WERI-Rb-1 (cell line): ENCODE results near the gene FTO.

ENCODE experiments used
- DNase-seq: peaks from one replicate; pipeline ENCODE4 v3.0.0-alpha.2; 2020
- H3K27ac ChIP-seq: fragments of 250-450 bp; sonication (Bioruptor Pico); 2 replicates; pipeline ENCODE4 v1.5.1; 2020; ENCODE audit warnings: mild to moderate bottlenecking, moderate library complexity
- H3K27me3 ChIP-seq: fragments of 250-450 bp; sonication (Bioruptor Pico); 2 replicates; pipeline ENCODE4 v1.5.1; 2021; ENCODE audit warnings: mild to moderate bottlenecking, low read depth, moderate library complexity; ENCODE audit not compliant: insufficient read depth, severe bottlenecking
- H3K36me3 ChIP-seq: fragments of 250-450 bp; sonication (Bioruptor Pico); 2 replicates; pipeline ENCODE4 v1.5.1; 2020; ENCODE audit warnings: mild to moderate bottlenecking, moderate library complexity
- H3K4me3 ChIP-seq: 2 replicates; pipeline ENCODE4 v1.5.1; 2011; ENCODE audit warnings: low read depth, mild to moderate bottlenecking, control low read depth, low read length
- H3K9me3 ChIP-seq: fragments of 250-450 bp; sonication (Bioruptor Pico); 2 replicates; pipeline ENCODE4 v1.5.1; 2021; ENCODE audit warnings: mild to moderate bottlenecking, moderate library complexity; ENCODE audit not compliant: severe bottlenecking
- TF ChIP-seq, protein P1 (sequence below): IDR thresholded peaks from 2 replicates; pipeline ENCODE4 v1.5.1; 2011; ENCODE audit warnings: low read depth, mild to moderate bottlenecking, control low read depth, inconsistent platforms, low read length

The FTO gene

DNA sequence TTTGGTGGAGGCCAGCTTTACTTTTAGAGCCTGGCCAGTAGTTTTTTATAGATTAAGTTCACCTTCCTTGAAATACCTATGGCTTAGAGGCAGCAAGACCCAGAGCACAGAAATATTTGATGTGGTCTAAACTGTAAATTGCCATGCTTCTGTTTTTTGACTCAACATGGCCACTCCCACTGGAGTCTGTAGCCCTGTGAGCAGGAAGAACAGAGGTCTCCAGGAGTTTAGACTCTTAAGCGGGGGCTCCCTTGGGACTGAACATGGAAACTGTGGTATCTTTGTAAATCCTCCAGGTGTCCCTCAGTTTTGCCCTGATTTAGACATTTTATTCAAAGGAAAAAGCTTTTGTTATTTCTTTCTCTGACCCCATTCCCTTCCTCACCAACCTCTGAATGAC, 145.6 kb downstream of the FTO start:
- Histone ChIP-seq H3K27me3 (no peaks in the 10 kb centered on the region), H3K27ac (no peak overlapping the region), H3K4me3 (no peak overlapping the region), H3K9me3 (peaks cover 2% of the 10 kb centered on the region), H3K36me3 (no peaks in the 10 kb centered on the region; the same call in 1 of the 2 replicates)
- TF ChIP-seq, protein P1, sequence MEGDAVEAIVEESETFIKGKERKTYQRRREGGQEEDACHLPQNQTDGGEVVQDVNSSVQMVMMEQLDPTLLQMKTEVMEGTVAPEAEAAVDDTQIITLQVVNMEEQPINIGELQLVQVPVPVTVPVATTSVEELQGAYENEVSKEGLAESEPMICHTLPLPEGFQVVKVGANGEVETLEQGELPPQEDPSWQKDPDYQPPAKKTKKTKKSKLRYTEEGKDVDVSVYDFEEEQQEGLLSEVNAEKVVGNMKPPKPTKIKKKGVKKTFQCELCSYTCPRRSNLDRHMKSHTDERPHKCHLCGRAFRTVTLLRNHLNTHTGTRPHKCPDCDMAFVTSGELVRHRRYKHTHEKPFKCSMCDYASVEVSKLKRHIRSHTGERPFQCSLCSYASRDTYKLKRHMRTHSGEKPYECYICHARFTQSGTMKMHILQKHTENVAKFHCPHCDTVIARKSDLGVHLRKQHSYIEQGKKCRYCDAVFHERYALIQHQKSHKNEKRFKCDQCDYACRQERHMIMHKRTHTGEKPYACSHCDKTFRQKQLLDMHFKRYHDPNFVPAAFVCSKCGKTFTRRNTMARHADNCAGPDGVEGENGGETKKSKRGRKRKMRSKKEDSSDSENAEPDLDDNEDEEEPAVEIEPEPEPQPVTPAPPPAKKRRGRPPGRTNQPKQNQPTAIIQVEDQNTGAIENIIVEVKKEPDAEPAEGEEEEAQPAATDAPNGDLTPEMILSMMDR: no peak
- no peak for DNase-seq

DNA sequence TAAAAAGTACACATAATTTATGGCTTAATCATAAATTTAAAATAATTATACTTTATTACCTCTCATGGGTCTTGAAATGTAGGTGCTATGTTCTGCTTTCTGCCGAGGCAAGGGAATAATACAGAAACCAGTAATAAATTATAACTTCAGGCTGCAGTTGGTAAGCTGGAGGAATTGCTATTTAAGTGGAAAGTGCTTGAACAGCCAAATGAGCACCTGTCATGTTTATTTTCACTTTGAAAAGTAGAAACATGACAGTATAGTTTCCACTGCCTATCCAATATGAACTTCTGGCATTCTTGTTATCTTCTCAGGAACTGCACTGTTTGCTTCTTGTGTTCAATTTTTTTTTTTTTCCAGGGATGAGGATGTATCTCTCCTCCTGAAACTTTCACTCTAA, 146.0 kb downstream of the FTO start:
- peaks cover 3% of the 10 kb centered on the region for H3K9me3 ChIP-seq
- no peak for DNase-seq
- H3K27ac ChIP-seq: no peak overlapping the region
- H3K36me3 ChIP-seq: no peaks in the 10 kb centered on the region; the same call in 1 of the 2 replicates
- no peak overlapping the region for H3K4me3 ChIP-seq
- no peaks in the 10 kb centered on the region for H3K27me3 ChIP-seq
- TF ChIP-seq, protein P1: no peak

DNA sequence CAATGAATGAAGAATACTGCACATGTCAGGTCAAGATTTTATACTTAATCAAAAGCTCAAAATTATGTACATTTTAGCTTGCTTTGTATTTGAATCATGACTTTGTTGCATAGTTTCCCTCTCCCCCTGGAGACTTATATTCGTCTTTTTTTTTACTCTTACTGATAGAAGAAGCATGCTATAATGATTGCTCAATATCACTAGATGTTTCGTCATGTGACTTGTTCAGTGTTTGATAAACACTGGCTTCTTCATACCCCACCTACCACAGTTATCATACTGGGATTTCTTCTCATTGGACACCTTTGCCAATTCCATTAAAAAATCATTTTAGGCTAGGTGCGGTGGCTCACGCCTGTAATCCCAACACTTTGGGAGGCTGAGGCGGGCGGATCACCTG, 148.7 kb downstream of the FTO start:
- TF ChIP-seq, protein P1: no peak
- Histone ChIP-seq H3K4me3 (no peak overlapping the region), H3K27me3 (no peaks in the 10 kb centered on the region), H3K27ac (no peak overlapping the region), H3K36me3 (no peaks in the 10 kb centered on the region; the same call in 1 of the 2 replicates), H3K9me3 (peaks cover 3% of the 10 kb centered on the region)
- no peak for DNase-seq

DNA sequence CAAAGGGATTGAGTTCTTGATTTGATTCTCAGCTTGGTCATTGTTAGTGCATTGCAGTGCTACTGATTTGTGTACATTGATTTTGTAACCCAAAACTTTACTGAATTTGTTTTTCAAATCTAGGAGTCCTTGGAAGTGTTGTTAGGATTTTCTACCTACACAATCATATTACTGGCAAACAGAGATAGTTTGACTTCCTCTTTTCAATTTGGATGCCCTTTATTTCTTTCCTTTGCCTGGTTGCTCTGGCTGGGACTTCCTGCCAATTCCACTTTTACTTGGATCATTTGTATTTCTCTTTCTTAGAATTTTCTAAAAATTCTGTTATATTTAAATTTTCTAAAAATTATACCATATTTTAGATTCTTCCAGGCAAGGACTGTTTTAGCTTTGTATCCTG, 151.1 kb downstream of the FTO start:
- TF ChIP-seq, protein P1: no peak
- Histone ChIP-seq H3K9me3 (peaks cover 3% of the 10 kb centered on the region), H3K27ac (no peak overlapping the region), H3K27me3 (no peaks in the 10 kb centered on the region), H3K36me3 (no peaks in the 10 kb centered on the region), H3K4me3 (no peak overlapping the region)
- no peak for DNase-seq

DNA sequence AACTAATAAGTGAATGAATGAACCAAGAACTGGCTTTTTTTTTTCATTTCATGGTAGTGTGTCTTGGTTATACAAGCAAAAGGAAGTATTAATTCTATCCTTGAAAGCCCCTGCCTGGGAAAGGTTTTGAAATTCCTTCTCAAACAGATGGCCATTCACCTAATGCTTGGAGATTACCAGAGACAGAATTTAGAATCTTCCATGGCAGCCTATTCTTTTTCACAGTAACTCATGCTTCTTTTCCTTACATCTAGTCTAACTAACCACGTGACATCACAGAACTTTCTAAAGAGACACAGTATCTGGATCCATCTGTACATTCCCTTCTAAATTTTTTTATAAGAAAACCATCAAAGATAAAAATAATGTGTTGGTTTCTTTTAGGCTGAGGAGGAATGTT, 151.6 kb downstream of the FTO start:
- Histone ChIP-seq H3K36me3 (no peaks in the 10 kb centered on the region), H3K4me3 (no peak overlapping the region), H3K27me3 (no peaks in the 10 kb centered on the region), H3K27ac (no peak overlapping the region), H3K9me3 (peaks cover 3% of the 10 kb centered on the region)
- peak; percentile 7 for DNase-seq
- TF ChIP-seq, protein P1: no peak

DNA sequence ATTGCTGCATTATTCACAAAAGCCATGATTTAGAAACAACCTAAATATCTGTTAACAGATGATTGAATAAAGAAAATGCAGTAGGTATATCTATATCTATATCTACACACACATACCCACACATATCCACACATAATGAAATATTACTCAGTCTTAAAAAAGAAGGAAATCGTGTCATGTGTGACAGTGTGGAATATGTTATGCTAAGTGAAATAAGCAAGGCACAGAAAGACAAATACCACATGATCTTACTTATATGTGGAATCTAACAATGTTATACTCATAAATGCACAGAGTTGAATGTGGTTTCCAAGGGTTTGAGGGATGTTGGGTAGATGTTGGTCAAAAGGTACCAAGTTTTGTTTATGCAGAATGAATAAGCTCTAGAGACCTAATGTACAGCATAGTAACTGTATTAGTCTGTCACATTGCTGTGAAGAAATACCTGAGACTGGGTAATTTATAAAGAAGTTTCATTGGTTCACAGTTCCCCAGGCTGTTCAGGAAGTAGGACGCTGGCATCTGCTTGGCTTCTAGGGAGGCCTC, 156.1 kb downstream of the FTO start:
- Histone ChIP-seq H3K9me3 (no peaks in the 10 kb centered on the region), H3K27me3 (no peaks in the 10 kb centered on the region), H3K27ac (no peak overlapping the region), H3K36me3 (no peaks in the 10 kb centered on the region), H3K4me3 (no peak overlapping the region)
- TF ChIP-seq, protein P1: no peak
- no peak for DNase-seq
